PC-3 (cell line): ENCODE results near the gene SCGB1D1. TPM values are rescaled to one million over a fixed set of nuclear protein-coding genes. Genes with fewer than 3 reads are reported as not detected.
"Not testable (repeated sequence)": the region's sequence is repeated elsewhere in the genome, so short reads cannot be mapped to it uniquely, and the experiment has no call there.

Experiments
- ATAC-seq: fragments of 200-7000 bp; cut with Tn5 transposase; 2 replicates; pipeline ENCODE4 v1.9.1; 2020; ENCODE audit warnings: mild to moderate bottlenecking, moderate library complexity
- BruUV-seq: library from RNA; stranded (reverse); fragments of 400-500 nt; replicated peaks from 2 replicates; lab custom pipeline; 2021; lab: Mats Ljungman, UMichigan
- CTCF ChIA-PET: fragments of 300-600 bp; sonication (Branson Sonifier 250); formaldehyde crosslinking; loops from one replicate; lab custom pipeline; 2022; ENCODE audit warnings: antibody characterized with exemption; lab: Charles Lee
- POLR2A ChIA-PET: fragments of 300-600 bp; sonication (Branson Sonifier 250); formaldehyde crosslinking; loops from one replicate; lab custom pipeline; 2022; ENCODE audit warnings: antibody characterized with exemption; ENCODE audit not compliant: unreplicated experiment; lab: Charles Lee
- DNase-seq: peaks from one replicate; pipeline ENCODE4 v3.0.0-alpha.2; 2015
- H2AFZ ChIP-seq: fragments of 300-600 bp; sonication (generic); 2 replicates; pipeline ENCODE4 v1.6.0; 2016; ENCODE audit warnings: antibody characterized with exemption, low read length
- H3F3A ChIP-seq: fragments of 300-600 bp; sonication (generic); one replicate; pipeline ENCODE4 v1.6.0; 2017; ENCODE audit warnings: antibody characterized with exemption, low read length, control low read depth, mild to moderate bottlenecking; ENCODE audit not compliant: unreplicated experiment
- H3K27ac ChIP-seq: fragments of 300-600 bp; sonication (generic); 2 replicates; pipeline ENCODE4 v1.5.1; 2016; ENCODE audit warnings: mild to moderate bottlenecking, low read length
- H3K27me3 ChIP-seq: fragments of 300-600 bp; sonication (generic); 2 replicates; pipeline ENCODE4 v1.6.1; 2016; ENCODE audit warnings: low read length, mixed read lengths
- H3K36me3 ChIP-seq: fragments of 300-600 bp; sonication (generic); 2 replicates; pipeline ENCODE4 v1.6.1; 2016; ENCODE audit warnings: low read depth, mixed run types, low read length, mixed read lengths
- H3K4me1 ChIP-seq: fragments of 300-600 bp; sonication (generic); 2 replicates; pipeline ENCODE4 v1.5.1; 2016; ENCODE audit warnings: low read length; ENCODE audit not compliant: insufficient read depth
- H3K4me2 ChIP-seq: fragments of 300-600 bp; sonication (generic); 2 replicates; pipeline ENCODE4 v1.6.0; 2016; ENCODE audit warnings: low read length
- H3K4me3 ChIP-seq: fragments of 300-600 bp; sonication (generic); 2 replicates; pipeline ENCODE4 v1.5.1; 2016; ENCODE audit warnings: mild to moderate bottlenecking, low read length, mixed read lengths
- H3K79me2 ChIP-seq: fragments of 300-600 bp; sonication (generic); 2 replicates; pipeline ENCODE4 v1.6.1; 2017; ENCODE audit warnings: low read length, mixed read lengths
- H3K9ac ChIP-seq: fragments of 300-600 bp; sonication (generic); 2 replicates; pipeline ENCODE4 v1.6.0; 2016; ENCODE audit warnings: mild to moderate bottlenecking, low read length
- H3K9me2 ChIP-seq: fragments of 300-600 bp; sonication (generic); replicated peaks from 2 replicates; pipeline ENCODE4 v1.6.1; 2016; ENCODE audit warnings: mixed run types, low read length, mixed read lengths
- H3K9me3 ChIP-seq: fragments of 300-600 bp; sonication (generic); 2 replicates; pipeline ENCODE4 v1.6.1; 2016; ENCODE audit warnings: low read length, mixed read lengths
- H4K20me1 ChIP-seq: fragments of 300-600 bp; sonication (generic); 2 replicates; pipeline ENCODE4 v1.6.1; 2016; ENCODE audit warnings: low read length, mixed read lengths
- EZH2 ChIP-seq: fragments of 300-600 bp; sonication (generic); IDR thresholded peaks from one replicate; pipeline ENCODE4 v1.6.1; 2017; ENCODE audit warnings: antibody characterized with exemption, mild to moderate bottlenecking, low read length; ENCODE audit not compliant: unreplicated experiment
- EZH2phosphoT487 ChIP-seq: fragments of 300-600 bp; sonication (generic); IDR thresholded peaks from 2 replicates; pipeline ENCODE4 v1.6.1; 2018; ENCODE audit warnings: mild to moderate bottlenecking, antibody characterized with exemption, low read length, borderline replicate concordance
- intact Hi-C: fragments of 100-400 bp; cut with micrococcal nuclease; formaldehyde crosslinking; loops from 2 replicates; pipeline ENCODE4 v1.9.0; 2023
- total RNA-seq: library from RNA; depleted of rRNA; stranded (reverse); fragments of >200 nt; gene quantifications from 2 replicates; pipeline ENCODE4 v1.2.3, GENCODE V29; 2014
- TF ChIP-seq, protein P1 (sequence below): fragments of 300-600 bp; sonication (generic); conservative IDR thresholded peaks from 2 replicates; pipeline ENCODE4 v1.5.1; 2017; ENCODE audit warnings: antibody characterized with exemption, low read depth, mild to moderate bottlenecking, low read length

The SCGB1D1 gene
- total RNA-seq, 1 experiment from 2014 or later, result not detected

DNA sequence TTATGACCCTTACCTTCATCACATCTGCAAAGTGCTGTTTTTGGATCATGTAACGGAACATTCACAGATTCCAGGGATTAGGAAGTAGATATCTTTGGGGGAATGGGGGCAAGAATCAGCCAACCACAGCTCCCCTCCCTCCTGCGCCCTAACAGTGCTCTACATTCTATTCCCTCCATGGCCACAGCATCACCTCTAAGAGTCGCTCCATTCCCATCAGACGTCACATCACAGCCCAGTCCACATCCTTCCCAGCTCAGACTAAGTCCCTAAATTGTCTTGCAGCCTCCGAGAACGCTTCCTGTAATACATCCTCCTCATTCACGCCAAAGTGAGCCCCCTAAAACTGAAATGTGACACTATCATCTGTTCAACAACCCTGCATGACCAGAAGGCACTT, 5.9 kb downstream of the SCGB1D1 start:
- DNase-seq (no peak), ATAC-seq (no peak)
- Histone ChIP-seq H3K79me2 (no peaks in the 10 kb centered on the region), H3K36me3 (no peaks in the 10 kb centered on the region), H3K4me2 (no peak overlapping the region), H3K4me1 (no peaks in the 10 kb centered on the region), H3K9me3 (no peaks in the 10 kb centered on the region), H2AFZ (no peak overlapping the region), H3K27me3 (peaks cover 78% of the 10 kb centered on the region), H3F3A (no peaks in the 10 kb centered on the region), H3K9me2 (no peaks in the 10 kb centered on the region), H3K9ac (no peak overlapping the region), H4K20me1 (no peaks in the 10 kb centered on the region), H3K4me3 (no peak overlapping the region), H3K27ac (no peak overlapping the region)
- intact Hi-C loops, result no loop called here
- BruUV-seq, result no TSS peak
- TF ChIP-seq EZH2 (no peak), EZH2phosphoT487 (no peak)
- TF ChIP-seq, protein P1, sequence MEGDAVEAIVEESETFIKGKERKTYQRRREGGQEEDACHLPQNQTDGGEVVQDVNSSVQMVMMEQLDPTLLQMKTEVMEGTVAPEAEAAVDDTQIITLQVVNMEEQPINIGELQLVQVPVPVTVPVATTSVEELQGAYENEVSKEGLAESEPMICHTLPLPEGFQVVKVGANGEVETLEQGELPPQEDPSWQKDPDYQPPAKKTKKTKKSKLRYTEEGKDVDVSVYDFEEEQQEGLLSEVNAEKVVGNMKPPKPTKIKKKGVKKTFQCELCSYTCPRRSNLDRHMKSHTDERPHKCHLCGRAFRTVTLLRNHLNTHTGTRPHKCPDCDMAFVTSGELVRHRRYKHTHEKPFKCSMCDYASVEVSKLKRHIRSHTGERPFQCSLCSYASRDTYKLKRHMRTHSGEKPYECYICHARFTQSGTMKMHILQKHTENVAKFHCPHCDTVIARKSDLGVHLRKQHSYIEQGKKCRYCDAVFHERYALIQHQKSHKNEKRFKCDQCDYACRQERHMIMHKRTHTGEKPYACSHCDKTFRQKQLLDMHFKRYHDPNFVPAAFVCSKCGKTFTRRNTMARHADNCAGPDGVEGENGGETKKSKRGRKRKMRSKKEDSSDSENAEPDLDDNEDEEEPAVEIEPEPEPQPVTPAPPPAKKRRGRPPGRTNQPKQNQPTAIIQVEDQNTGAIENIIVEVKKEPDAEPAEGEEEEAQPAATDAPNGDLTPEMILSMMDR, result no peak
- CTCF ChIA-PET, result no interaction called here
- POLR2A ChIA-PET, result no interaction called here

DNA sequence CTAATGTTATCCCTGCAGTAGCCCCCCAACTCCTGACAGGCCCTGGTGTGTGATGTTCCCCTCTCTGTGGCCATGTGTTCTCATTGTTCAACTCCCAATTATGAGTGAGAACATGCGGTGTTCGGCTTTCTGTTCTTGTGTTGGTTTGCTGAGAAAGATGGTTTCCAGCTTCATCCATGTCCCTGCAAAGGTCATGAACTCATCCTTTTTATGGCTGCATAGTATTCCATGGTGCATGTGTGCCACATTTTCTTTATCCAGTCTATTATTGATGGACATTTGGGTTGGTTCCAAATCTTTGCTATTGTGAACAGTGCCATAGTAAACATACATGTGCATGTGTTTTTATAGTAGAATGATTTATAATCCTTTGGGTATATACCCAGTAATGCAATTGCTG, 7.4 kb downstream of the SCGB1D1 start:
- H3K4me2 ChIP-seq, POLR2A ChIA-PET, H3K79me2 ChIP-seq, intact Hi-C loops, ATAC-seq, H3K36me3 ChIP-seq, CTCF ChIA-PET, H3K4me3 ChIP-seq, H4K20me1 ChIP-seq, H3K9me2 ChIP-seq, H2AFZ ChIP-seq, H3K9me3 ChIP-seq, BruUV-seq, H3F3A ChIP-seq, H3K27ac ChIP-seq, H3K4me1 ChIP-seq, H3K9ac ChIP-seq, DNase-seq: not testable (repeated sequence)
- peaks cover 76% of the 10 kb centered on the region for H3K27me3 ChIP-seq

DNA sequence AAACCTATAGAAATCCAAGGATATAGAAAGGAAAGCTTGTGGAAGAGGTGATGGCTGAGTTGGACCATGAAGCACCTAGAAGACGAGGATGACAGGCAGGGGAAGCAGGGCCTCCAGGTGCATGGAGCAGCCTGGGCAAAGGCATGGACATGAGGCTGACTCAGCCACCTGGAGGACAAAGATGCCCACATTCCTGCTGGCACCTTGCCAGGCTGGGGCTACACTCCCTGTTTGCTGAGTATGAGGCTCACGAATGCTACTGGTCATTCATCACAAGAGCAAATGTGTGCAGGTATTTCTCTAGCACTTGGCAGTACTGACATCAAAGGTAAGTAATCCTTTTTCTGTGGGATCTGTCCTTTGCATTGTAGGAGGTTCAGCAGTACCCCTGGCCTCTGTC, 11.4 kb downstream of the SCGB1D1 start:
- TF ChIP-seq, protein P1, result no peak
- TF ChIP-seq EZH2, result no peak
- no peak for TF ChIP-seq EZH2phosphoT487
- POLR2A ChIA-PET, result no interaction called here
- CTCF ChIA-PET, result no interaction called here
- DNase-seq, result peak; percentile 68
- Histone ChIP-seq H3F3A (no peaks in the 10 kb centered on the region), H3K36me3 (no peaks in the 10 kb centered on the region), H3K9me2 (no peaks in the 10 kb centered on the region), H3K79me2 (no peaks in the 10 kb centered on the region), H3K9me3 (no peaks in the 10 kb centered on the region), H2AFZ (no peak overlapping the region), H3K4me2 (no peak overlapping the region), H3K9ac (no peak overlapping the region), H4K20me1 (no peaks in the 10 kb centered on the region), H3K27me3 (peaks cover 82% of the 10 kb centered on the region), H3K27ac (no peak overlapping the region), H3K4me3 (no peak overlapping the region), H3K4me1 (no peaks in the 10 kb centered on the region)
- ATAC-seq, result no peak
- intact Hi-C loops, result loop anchor here (10.0 kb wide), 1 partner anchor 327 kb away; no protein-coding TSS in a partner anchor
- no TSS peak for BruUV-seq
